HG02852 (cell line): ENCODE data around the gene DHRS1.

Experiments
- ATAC-seq: cut with Tn5 transposase; IDR thresholded peaks from one replicate; pipeline ENCODE4 v1.9.1; 2021; ENCODE audit warnings: mild to moderate bottlenecking, moderate library complexity; ENCODE audit not compliant: unreplicated experiment

Gene DHRS1

DNA sequence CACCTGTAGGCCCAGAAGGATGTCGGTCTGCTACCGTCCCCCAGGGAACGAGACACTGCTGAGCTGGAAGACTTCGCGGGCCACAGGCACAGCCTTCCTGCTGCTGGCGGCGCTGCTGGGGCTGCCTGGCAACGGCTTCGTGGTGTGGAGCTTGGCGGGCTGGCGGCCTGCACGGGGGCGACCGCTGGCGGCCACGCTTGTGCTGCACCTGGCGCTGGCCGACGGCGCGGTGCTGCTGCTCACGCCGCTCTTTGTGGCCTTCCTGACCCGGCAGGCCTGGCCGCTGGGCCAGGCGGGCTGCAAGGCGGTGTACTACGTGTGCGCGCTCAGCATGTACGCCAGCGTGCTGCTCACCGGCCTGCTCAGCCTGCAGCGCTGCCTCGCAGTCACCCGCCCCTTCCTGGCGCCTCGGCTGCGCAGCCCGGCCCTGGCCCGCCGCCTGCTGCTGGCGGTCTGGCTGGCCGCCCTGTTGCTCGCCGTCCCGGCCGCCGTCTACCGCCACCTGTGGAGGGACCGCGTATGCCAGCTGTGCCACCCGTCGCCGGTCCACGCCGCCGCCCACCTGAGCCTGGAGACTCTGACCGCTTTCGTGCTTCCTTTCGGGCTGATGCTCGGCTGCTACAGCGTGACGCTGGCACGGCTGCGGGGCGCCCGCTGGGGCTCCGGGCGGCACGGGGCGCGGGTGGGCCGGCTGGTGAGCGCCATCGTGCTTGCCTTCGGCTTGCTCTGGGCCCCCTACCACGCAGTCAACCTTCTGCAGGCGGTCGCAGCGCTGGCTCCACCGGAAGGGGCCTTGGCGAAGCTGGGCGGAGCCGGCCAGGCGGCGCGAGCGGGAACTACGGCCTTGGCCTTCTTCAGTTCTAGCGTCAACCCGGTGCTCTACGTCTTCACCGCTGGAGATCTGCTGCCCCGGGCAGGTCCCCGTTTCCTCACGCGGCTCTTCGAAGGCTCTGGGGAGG is 11.3 kb upstream of the DHRS1 start, which contains the start of gene LTB4R:
Gene LTB4R, plus strand, starts transcription at position 857 of the 959 bp plus-strand sequence. CDS start 4,150 bp downstream, outside the sequence.
- peak; percentile 54 for ATAC-seq

DNA sequence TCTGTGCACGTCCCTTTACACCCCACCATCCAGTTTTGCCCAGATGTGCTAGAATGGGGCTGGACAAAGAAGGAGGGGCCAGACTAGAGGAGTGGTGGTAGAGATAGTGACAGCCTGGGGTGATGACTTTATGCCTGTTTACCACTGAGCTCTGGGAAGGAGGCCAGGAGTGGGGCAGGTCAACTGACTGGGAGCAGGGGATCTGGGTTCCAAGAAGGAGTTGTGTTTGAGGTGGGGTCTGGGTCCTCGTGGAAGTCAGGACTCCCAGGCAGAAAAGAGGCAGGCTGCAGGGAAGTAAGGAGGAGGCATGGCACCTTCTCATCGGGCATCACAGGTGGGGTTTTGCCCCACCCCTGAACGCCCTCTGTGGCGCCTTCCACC is 10.7 kb upstream of the DHRS1 start:
- ATAC-seq, result no peak

DNA sequence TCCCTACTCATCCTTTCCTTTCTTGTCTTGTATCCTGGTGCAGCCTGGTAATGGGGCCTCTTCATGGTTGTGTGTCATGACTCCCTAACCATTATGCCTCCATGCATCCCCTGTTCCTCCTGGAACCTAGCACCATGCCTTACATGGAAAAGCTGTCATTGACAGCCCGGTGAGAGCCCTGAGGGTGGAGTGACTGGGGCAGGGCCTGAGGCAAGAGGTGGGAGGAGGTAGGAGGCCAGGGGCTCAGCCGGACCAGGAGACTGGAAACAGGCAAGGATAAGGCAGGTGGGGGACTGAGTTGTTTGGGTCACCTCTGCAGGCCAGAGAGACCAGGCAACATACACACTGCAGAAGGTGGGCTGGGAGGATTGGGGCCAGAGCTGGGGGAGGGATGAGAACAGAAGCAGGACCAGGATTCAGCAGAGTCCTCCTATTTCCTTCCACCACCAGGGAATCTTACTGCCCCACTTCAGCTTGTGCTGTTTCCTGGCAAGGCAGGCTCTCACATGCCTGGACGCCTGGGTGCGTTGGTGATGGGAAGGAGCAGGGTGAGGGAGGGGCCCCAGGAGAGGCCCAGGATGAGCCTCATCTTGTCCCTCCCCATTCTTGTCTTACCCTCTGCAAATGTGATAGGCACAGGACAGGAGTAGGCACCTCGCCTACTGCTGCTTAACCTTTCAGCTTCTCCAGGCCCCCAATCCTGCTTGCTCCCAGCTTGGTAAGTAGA is 10.1 kb upstream of the DHRS1 start, which contains the start of gene LTB4R2:
Gene LTB4R2, plus strand, starts transcription at position 603 of the 727 bp plus-strand sequence. CDS start 525 bp downstream, outside the sequence.
- ATAC-seq, result no peak

DNA sequence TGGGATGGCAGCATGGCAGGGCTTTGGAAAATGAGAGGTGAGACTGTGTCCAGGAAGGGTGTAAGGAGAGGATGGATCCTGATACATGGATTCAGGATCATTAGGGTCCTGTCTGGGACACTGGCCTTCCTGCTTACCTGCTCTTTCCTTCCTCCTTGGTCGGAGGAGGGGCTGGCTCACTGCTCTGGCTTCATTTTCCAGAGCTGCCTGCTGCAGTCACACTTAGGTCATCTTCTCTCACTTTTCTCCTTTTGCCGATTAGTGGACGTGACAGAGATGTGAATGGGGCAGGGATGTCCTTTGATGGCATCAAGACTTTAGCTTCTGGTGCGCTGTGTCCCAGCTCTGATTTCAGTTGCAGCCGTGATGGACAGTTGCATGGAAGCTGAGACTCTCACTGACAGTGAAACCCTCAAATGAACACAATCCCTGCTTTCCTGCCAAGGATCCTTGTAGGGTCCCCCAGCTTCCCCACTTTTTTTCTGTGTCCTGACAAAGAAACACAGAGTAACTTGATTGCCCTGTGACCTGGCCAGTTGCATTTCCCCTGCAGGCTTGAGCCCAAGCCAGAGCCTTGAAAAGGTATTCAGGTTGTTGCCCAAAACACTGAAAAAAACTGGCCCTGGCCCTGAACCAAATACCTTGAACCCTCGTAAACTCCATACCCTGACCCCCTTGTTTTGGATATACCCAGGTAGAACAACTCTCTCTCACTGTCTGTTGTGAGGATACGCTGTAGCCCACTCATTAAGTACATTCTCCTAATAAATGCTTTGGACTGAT is 9.0 kb upstream of the DHRS1 start:
- no peak for ATAC-seq

DNA sequence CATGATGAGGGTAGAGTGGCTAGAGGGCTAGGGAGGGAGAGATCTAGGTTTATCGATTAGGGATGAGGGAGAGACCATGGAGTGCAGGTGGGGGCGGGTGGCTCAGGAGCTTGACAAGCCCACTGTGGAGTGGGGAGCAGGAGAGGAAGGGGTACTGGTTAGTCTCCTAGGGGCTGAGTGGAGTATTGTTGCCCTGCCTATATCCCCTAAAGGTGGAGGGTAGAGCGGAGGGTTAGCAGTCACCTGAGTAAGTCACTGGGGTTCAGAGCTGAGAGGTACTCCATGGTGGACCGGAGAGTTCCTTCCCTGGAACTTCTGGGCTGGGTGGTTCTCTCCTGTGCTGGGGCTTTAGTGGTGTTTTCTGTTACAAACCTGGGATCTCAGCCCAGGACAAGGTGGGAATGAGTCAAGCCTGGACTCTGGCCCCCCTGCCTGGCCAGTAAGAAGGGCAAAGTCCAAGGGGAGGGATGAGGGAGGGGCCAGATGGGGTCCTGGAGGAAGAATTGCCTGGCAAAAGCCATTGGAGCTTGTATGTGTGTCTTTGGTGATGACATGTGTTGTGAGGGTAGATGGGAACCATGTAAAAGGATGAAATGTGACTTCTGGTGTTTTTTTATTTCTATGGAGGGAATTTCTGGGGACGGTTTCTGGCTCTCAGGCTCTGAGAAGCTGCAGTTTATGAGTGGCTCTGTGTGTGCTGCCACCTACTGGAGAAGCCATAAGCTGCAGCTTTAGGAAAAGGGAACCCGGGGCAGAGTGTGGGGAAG is 8.2 kb upstream of the DHRS1 start, which contains the start of gene CIDEB:
Gene CIDEB, minus strand, starts transcription at position 403 of the 767 bp plus-strand sequence. Its CDS starts 119 bp downstream, at position 284.
- ATAC-seq, result peak; percentile 35

DNA sequence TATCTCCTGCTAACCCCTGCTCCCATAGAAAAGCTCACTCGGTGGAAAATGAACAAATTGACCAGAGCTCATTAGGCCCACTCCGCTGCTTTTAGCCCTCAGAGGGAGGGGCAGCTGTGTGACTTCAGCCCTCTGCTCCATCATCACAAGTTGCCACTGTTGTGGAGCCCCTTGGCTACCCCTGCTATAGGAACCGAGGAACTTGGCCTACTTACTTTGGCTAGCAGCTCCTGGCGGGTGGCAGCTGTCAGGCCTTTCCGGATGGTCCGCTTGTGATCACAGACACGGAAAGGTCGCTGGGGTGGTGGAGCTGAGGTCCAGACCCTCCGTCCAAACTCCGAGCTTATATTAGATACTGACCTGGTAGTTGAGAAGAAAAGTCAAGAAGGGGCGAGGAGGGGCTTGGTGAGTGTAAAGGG is 7.6 kb upstream of the DHRS1 start:
- ATAC-seq, result no peak

DNA sequence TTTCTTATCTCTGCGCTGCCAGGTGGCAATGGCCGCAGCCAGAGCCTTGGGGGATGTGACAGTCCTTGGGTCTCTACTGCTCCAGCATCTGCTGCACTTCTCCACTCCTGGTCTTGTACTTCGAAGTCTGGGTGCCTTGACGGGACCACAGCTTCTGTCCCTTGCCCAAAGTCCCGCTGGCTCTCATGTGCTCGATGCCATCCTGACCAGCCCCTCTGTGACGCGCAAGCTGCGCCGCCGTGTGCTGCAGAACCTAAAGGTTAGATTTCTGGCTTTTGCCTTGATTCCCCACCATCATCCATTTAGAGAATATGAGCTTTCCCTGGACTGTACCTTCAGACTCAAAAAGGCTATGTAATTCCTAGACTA is 4.4 kb upstream of the DHRS1 start:
- no peak for ATAC-seq

DNA sequence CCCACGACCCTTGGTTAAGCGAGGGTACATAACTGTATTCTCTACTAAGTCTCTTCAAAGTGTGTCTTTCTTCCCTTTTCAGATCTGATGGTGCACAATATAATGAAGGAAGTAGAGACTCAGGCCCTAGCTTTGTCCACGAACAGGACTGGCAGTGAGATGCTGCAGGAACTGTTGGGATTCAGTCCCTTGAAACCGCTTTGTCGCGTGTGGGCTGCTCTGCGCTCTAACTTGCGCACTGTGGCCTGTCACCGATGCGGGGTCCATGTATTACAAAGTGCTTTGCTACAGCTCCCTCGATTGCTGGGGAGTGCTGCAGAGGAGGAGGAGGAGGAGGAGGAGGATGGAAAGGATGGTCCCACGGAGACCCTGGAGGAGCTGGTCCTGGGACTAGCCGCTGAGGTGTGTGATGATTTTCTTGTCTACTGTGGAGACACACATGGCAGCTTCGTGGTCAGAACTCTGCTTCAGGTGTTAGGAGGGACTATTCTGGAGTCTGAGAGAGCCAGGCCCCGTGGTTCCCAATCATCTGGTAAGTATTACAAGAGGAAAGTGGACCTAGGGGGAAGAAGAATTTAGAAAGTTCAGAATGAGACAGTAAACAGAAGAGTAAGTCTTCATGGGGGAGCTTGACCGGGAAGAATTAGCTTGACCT is 873 bp upstream of the DHRS1 start:
- ATAC-seq, result no peak

DNA sequence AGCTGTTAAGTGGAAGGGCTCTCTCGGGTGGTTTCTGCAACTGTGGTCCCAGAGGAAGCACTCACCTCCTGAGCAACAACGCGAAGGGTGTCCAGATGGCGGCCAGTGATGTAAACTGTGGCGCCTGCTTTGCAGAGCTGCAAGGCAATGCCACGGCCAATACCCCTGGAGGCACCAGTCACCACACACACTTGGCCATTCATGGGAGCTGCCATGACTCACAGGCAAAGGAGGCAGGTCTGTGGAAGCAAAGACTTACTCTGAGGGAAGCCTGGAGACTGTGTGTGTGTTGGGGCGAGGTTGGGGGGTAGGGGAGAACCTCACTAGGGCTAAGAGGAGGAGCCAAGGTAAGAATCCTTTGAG is 707 bp downstream of the DHRS1 start:
- ATAC-seq, result no peak

DNA sequence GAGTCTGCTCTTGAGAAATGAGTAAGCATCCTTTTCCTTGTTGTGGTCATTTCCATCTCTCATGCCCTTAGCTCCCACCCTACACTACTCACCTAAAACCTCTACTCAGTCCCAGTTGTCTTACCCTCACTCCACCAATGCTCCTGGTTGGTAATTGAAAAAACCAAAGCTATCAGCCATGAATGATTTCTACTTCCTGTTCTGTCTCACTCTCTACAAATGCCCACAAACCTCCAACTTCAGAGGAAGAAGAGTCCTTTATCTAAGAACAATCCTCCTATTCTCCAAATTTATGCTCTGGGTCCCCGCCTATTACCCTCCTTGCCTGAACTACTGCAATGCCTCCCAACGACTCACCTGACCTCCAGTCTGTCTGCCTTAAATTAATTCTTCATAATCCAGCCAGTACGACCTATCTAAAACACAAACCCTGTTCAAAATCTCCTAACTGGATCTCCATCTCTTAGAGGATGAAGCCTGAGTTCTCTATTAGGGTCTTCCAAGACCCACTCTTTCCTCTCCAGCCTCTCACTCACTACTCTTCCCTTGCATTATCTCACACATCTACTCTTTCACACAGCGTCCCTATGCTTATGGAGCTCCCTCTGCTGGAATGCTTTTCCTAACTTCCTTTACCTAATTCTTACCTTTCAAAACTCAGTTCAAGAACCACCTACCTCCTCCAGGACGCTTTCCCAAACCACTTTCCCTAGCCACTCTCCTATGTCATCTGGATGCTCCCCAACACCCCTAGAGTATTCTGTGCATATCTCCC is 2.2 kb downstream of the DHRS1 start:
- ATAC-seq, result peak; percentile 22

DNA sequence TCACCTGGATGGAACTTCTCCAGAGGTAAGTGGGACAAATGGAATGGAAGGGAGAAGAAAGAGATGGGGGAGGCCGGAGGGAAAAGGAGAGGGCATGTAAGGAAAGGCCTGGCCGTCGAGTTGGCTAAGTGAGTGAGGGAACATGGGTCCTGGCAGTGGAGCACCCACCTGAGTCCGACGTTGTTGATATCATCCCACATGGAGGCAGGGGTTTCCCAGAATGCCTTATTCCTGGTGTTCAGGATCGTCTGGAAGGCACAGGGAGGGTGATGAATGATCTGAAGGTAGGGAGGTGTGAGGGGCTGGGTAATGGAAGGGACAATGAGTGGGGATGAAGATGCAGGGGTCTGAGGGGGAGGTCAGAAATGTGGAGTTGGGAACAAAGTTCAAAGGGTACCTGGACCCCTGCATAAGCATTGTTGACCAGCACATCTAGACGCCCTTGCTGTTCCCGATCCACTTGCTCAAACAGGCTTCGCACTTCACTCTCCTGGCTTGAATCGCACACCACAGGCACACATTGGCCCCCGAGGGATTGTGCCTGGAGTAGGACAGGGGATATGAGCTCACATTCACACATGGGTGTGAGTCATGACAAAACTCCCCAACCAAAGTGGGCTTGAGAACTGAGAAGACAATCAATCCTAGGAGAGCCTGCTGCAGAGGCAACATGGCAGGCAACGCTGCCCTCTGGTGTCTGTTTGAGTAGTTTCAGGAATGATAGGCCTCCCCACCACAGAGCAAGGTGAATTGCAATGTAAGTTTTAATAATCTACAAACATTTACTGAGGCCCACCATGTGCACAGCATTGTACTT is 3.0 kb downstream of the DHRS1 start:
- ATAC-seq, result peak; percentile 40

DNA sequence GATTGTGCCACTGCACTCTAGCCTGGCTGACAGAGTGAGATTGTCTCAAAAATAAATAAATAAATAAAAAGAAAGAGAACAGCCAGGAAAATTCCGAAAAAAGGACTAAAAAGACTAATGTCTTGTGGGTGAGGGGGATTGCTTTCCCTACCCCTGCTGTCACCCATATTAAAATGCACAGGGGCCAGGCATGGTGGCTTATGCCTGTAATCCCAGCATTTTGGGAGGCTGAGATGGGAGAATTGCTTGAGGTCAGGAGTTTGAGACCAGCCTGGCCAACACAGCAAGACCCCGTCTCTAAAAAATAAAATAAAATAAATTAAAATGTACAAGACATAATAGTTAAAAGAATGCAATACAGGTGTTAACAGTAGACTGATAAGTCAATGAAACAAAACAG is 6.1 kb downstream of the DHRS1 start:
- ATAC-seq, result no peak

DNA sequence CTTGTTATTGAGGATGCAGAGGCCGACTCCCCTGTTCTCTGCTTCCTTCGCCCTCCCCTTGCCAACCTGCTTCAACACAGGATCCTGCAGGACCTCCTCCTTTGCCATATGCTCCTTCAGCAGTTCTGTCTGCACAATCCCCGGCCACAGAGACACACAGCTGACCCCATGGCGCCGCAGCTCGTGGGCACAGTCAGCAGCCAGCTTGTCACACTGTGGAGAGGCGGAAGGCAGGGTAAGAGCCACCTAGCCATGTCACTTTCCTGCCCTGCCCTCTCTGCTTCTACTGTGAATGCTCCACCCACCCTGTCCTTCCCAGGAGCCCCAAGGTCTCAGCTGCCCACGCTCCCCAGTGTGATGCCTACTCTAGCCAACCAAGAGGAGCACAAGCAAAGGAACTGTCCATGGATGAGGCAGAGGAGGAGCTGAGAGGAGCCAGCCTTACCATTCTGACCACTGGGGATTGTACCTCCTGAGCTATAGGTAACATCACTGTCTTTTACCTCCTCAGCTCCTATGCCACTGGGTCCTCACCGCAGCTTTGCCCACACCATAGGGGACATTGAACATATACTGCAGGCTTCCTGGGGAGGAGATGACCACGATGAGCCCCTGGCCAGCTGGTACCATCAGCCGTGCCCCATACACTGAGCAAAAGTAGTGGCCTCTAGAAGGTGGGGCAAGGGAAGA is 7.3 kb downstream of the DHRS1 start:
- ATAC-seq, result no peak

DNA sequence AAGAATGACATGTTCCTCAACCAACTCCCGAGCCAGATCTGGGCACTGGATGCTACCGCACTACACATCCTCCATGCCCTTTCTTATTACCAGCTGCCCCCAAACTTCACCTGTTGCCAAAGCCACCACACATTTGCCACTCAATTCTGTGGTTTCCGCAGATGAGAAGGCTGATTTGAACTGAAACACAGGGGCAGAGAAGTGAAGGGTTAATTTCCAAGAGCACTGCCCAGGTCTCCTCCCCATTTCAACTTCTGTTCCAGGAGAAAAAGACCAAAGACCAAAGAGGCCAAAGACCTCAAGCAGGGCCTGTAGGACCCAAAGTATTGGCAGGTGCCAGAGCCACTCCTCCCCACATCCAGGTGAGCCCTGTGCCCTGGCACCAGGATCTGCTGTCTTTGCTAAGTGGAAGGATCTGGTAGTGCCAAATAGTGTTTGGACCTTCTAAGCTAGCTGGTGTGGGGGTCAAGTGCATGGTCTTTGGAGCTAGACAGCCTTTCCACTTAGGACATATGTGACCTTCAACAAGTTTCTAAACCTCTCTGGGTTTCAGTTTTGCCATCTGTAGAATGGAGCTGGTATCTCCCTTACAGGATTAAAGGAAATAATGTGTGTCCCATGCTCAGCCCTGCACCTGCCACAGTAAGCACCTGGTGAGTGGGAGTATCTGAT is 8.0 kb downstream of the DHRS1 start:
- no peak for ATAC-seq

DNA sequence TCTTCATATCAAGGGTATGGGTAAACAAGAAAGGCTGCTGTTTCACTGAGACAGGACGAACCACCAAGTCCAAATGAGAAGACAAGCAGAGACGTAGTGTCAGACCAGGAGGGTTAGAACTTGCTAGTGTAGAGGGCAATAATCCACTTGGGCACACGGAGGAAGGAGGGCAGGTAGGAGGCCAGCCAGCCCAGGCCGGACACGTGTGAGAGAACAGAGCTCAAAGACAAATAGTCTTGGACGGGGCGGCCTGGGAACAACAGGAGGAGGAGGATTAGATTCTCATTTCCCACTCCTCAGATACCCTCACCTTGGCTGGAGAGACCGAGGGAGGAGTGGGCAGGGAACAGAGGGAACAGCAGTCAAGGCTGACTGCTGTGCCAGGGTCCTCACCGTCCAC is 8.8 kb downstream of the DHRS1 start:
- no peak for ATAC-seq

DNA sequence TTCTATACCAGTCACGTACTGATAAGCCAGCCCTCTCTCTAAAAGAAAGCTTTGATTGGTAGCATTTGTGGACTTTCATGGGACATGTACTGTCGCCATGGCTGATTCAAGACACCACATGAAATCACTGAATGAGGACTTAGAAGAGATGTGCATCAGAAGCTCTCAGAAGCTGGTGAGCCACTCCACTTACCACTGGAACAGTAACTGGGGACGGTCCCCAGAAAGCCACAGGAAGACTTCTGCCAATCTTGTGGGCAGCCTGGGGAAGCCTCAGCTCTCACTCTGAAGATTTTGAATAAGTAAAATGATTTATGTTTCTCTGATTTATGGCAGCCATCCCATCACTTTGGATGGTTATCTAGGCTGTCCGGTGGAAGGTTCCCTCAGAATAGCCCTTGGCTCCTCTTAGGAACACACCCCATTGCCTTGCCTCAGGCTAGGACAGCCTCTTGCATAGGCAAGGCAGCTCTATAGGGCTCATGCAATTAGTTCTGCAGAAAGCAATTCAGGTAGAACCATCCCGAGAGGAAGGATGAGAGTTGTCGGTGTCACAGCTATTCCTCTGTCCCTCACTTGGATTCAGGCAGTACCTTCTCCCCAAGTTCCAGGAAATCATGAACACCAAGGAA is 9.8 kb downstream of the DHRS1 start:
- no peak for ATAC-seq

DNA sequence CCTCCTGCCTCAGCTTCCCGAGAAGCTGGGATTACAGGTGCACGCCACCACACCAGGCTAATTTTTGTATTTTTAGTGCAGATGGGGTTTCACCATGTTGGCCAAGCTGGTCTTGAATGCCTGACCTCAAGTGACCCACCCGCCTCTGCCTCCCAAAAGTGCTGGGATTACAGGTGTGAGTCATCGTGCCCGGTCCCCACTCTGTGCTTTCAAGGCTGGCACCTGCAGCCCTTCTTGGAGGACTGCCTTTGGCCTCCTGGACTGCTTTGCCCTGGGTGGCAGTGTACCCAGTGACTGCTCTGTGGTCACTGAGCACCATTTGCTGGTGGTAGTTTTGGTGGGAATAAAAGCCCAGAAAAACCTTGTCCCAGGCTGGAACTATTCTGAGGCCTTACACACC is 12.6 kb downstream of the DHRS1 start:
- ATAC-seq, result no peak
